ENCODE results near the gene PCBP2.
A peak's percentile ranks its signal among the peaks of the same experiment; 100 is the strongest.
"Not testable (repeated sequence)": the region's sequence is repeated elsewhere in the genome, so short reads cannot be mapped to it uniquely, and the experiment has no call there.

The PCBP2 gene

GRCh38 chr12:53451661-53452158 lies at the start of gene PCBP2:
Gene PCBP2 (plus strand): TSS chr12:53452102. CDS start chr12:53454801, 2,699 bp downstream.
- DNase-seq (ENCODE audit: low spot score) = peak; percentile 99

- DNase-seq (ENCODE audit: low spot score) = not testable (repeated sequence)
Observed at GRCh38 chr12:53402351-53402750, 49.6 kb upstream of the PCBP2 start.

- DNase-seq (ENCODE audit: low spot score) = no peak
Observed at GRCh38 chr12:53402871-53403270, 49.0 kb upstream of the PCBP2 start.

- DNase-seq (ENCODE audit: low spot score) = no peak
Observed at GRCh38 chr12:53410951-53411350, 41.0 kb upstream of the PCBP2 start.

GRCh38 chr12:53413485-53414204 lies 38.3 kb upstream of the PCBP2 start:
- no peak for DNase-seq (ENCODE audit: low spot score)

- DNase-seq (ENCODE audit: low spot score) = no peak
Observed at GRCh38 chr12:53414756-53415417, 37.0 kb upstream of the PCBP2 start.

- DNase-seq (ENCODE audit: low spot score) = not testable (repeated sequence)
Observed at GRCh38 chr12:53415752-53416389, 36.0 kb upstream of the PCBP2 start.

- not testable (repeated sequence) for DNase-seq (ENCODE audit: low spot score)
Observed at GRCh38 chr12:53417291-53417816, 34.5 kb upstream of the PCBP2 start.

GRCh38 chr12:53418221-53418620 lies 33.7 kb upstream of the PCBP2 start:
- no peak for DNase-seq (ENCODE audit: low spot score)

GRCh38 chr12:53419756-53420155 lies 32.1 kb upstream of the PCBP2 start:
- no peak for DNase-seq (ENCODE audit: low spot score)

GRCh38 chr12:53422247-53422646 lies 29.7 kb upstream of the PCBP2 start:
- not testable (repeated sequence) for DNase-seq (ENCODE audit: low spot score)

- no peak for DNase-seq (ENCODE audit: low spot score)
Observed at GRCh38 chr12:53423597-53423996, 28.3 kb upstream of the PCBP2 start, which contains the start of gene AMHR2. Gene AMHR2 (plus strand): TSS chr12:53423855. CDS start chr12:53423935, 80 bp downstream.

- no peak for DNase-seq (ENCODE audit: low spot score)
Observed at GRCh38 chr12:53424626-53425514, 27.0 kb upstream of the PCBP2 start.

- DNase-seq (ENCODE audit: low spot score) = no peak
Observed at GRCh38 chr12:53425515-53426150, 26.3 kb upstream of the PCBP2 start.

- peak; percentile 79 for DNase-seq (ENCODE audit: low spot score)
Observed at GRCh38 chr12:53427905-53428594, 23.9 kb upstream of the PCBP2 start.

- DNase-seq (ENCODE audit: low spot score) = no peak
Observed at GRCh38 chr12:53428741-53429140, 23.2 kb upstream of the PCBP2 start.

GRCh38 chr12:53430116-53430515 lies 21.8 kb upstream of the PCBP2 start:
- DNase-seq (ENCODE audit: low spot score) = no peak

- DNase-seq (ENCODE audit: low spot score) = no peak
Observed at GRCh38 chr12:53431187-53431586, 20.7 kb upstream of the PCBP2 start.

GRCh38 chr12:53435326-53435725 lies 16.6 kb upstream of the PCBP2 start:
- not testable (repeated sequence) for DNase-seq (ENCODE audit: low spot score)

GRCh38 chr12:53439582-53439981 lies 12.3 kb upstream of the PCBP2 start:
- not testable (repeated sequence) for DNase-seq (ENCODE audit: low spot score)

Measured in SW480 (cell line).